Central memory CD4-positive, alpha-beta T cell (primary cell): Measurements from ENCODE around the gene CTSK.

Source experiments
- DNase-seq: peaks from one replicate; pipeline ENCODE4 v3.0.0; 2022

CTSK gene

DNA sequence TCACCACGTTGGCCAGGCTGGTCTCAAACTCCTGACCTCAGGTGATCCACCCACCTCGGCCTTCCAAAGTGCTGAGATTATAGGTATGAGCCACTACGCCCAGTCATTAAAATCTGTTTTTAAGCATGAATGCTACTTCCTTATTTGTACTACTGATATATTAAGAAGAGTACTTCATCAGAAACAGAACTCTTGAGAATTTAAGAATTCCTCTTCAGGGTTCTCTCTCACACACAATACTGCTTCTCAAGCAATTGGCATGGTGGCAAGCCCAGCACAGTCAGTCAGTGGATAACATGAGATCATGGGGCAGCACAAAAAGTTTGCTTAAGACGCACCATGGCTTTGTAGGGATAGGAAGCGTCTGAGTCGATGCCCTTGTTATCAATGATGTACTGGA, 56.6 kb downstream of the CTSK start:
- no peak for DNase-seq

DNA sequence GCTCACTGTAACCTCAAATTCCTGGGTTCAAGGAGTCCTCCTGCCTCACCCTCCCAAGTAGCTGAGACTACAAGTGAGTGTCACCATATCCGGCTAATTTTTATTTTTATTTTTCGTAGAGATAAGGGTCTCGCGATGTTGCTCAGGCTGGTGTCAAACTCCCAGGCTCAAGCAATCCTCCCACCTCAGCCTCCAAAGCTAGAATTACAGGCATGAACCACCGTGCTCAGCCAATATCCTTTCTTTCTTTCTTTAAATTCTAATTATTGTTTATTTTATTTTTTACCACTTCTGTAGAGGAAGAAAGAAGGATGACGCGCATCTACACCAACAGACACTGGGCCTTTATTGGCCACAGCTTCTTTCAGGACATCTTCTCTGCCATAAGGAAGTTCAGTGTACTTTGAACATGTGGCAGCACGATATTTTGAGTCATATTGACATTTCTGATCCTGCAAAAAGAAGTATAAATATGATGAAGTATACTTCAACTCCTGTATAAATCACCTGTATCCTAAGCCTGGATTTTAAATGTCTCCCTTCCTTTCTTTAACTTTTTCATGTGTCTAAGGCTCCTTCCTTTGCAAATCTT, 58.2 kb downstream of the CTSK start:
- DNase-seq, result no peak

GRCh38 chr1:150748878-150749719, 59.0 kb downstream of the CTSK start:
- no peak for DNase-seq
